ENCODE results near the gene CTTNBP2.
"Not testable (repeated sequence)": the region's sequence is repeated elsewhere in the genome, so short reads cannot be mapped to it uniquely, and the experiment has no call there.

The CTTNBP2 gene

DNA sequence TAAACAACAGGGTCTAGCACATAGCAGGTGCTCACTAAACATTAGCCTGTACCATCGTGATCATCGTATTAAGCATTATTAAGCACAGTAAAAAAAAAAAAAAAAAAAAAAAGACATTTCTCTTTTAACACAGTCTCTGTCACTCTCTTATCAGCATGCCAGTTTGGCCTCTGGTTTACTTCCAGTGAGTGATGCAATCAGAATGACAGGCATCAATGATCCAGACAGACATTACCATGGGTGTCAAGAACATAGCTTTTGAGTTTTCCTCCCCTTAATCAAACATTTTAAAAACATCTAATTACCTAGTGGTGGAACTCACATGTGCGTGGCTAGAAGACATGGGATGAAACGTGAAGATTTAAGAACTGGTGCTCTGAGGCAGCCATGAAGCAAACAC, 115.8 kb downstream of the CTTNBP2 start:
- in situ Hi-C loops (cut with HindIII; ENCODE audit: low sequenced_read_pairs), result no loop called here

DNA sequence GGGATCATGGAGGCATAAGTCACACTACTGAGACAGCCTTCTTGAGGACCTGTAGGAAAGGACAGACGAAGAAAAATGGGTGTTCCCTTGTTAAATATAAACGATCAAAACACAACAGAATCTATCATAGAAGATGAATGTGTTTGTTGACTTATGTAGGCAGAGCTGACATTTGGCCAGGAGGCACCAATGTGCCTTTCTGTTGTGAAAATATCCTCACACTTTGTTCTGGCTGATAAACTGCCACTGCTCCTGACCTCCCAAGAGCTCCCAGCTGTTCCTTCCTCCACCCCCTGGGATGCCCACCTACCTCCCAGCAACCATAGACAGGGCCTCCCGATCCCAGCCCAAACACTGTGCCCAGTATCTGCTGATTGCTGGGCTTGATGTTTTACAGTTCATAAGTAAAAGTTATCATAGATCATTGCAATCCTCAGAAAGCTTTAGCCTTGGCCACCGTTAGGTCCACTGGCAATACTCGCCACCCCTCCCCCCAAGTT, 116.6 kb downstream of the CTTNBP2 start:
- in situ Hi-C loops (cut with HindIII; ENCODE audit: low sequenced_read_pairs), result no loop called here

- in situ Hi-C loops (cut with HindIII; ENCODE audit: low sequenced_read_pairs), result no loop called here
These were observed 118.1 kb downstream of the CTTNBP2 start for GRCh38 chr7:117755136-117755535.

GRCh38 chr7:117751775-117752174, 121.5 kb downstream of the CTTNBP2 start:
- in situ Hi-C loops (cut with HindIII; ENCODE audit: low sequenced_read_pairs), result no loop called here

GRCh38 chr7:117750612-117751563, 122.4 kb downstream of the CTTNBP2 start:
- in situ Hi-C loops (cut with HindIII; ENCODE audit: low sequenced_read_pairs), result no loop called here

DNA sequence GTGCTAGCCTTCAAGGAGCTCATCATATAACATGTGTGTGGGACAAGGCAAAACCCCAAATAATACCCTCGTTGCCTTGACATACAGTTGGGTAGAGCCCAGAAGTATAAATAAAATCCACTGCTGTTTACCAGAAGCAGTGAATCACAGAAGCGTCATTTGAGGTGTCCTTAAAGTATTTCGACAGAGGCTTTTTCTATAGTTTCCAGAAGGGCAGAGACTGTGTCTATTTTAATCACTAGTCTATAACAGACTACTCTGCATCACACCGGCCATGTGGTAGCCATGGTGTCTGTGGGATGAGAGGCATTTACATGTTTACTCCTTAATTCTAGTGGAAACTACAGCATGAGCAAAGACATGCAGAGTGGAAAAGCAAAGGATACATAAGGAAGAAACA, 131.3 kb downstream of the CTTNBP2 start:
- in situ Hi-C loops (cut with HindIII; ENCODE audit: low sequenced_read_pairs), result no loop called here

GRCh38 chr7:117739085-117739484, 134.2 kb downstream of the CTTNBP2 start:
- in situ Hi-C loops (cut with HindIII; ENCODE audit: low sequenced_read_pairs), result no loop called here

GRCh38 chr7:117737926-117738325, 135.3 kb downstream of the CTTNBP2 start:
- in situ Hi-C loops (cut with HindIII; ENCODE audit: low sequenced_read_pairs), result no loop called here

- in situ Hi-C loops (cut with HindIII; ENCODE audit: low sequenced_read_pairs), result no loop called here
These were observed 141.8 kb downstream of the CTTNBP2 start for GRCh38 chr7:117731455-117731854.

DNA sequence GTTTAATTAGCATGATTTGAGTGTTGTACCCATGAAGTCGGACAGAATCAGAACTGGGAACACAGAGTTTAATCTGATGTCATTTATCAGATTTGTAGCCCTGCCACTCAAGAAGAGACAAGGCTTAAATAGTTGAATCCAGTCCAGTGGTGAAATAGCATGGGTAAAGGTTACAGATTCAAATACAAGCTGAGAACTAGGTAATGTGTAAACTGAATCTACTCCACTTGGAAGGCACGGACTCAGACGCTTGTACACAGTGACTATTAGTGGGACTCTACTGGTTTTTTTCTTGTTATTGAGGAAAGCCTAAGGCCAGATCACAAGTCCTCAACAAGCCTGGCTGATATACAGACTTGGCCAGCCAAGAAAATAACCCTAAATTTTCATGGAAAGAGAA, 142.9 kb downstream of the CTTNBP2 start:
- in situ Hi-C loops (cut with HindIII; ENCODE audit: low sequenced_read_pairs), result no loop called here

- in situ Hi-C loops (cut with HindIII; ENCODE audit: low sequenced_read_pairs), result no loop called here
These were observed 144.2 kb downstream of the CTTNBP2 start for GRCh38 chr7:117728890-117729624.

DNA sequence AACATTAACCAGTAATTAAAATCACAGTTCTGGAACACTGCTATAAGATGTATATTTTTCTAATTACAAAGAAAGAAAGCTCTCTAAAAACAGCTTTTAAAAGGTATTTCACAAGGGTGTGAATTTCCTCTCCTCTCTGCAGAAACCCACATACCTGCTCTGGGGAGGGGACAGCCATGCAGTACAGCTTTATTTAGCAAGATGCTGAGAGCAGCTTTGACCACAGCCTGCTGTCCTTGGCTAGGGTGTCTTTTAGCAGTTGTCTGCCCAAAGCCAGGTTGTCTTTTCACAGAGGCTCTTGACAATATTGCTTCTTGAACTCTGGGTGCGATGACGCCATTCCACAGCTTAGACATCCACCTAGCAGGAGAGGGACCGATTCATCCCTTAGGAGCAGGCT, 148.3 kb downstream of the CTTNBP2 start:
- in situ Hi-C loops (cut with HindIII; ENCODE audit: low sequenced_read_pairs), result no loop called here

- in situ Hi-C loops (cut with HindIII; ENCODE audit: low sequenced_read_pairs), result no loop called here
These were observed 153.9 kb downstream of the CTTNBP2 start for GRCh38 chr7:117719377-117719776.

DNA sequence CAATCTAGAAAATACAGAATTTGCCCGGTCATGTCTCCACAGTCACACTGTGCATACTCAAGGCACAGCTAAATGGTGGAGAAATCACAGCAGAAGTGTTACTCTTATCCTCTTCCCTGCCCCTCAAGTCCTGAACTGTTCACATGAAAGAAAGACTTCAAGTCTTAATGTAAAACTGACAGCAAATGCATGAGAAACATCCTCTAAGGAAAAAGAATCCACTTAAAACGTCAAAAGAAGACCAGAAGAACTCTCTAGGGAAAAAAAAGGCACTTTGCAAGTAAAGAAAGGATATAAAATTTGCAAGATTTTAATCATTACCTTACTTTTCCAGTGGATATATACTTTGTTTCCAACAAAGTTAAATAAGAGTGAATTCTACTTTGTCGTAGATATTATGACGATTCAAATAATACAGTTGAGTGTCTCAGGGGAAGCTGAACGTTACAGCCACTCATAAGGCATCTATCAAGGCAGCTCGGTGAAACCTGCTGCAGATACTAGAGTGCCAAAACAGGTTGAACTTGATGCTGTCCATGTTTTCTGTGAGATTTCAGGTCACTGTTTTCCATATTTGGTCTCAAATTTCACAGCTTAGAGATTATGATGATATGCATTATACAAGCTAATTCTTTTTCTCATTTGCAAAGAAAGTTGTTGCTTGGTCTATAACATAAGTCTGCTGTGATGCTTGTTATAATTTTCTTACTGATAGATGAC, 155.0 kb downstream of the CTTNBP2 start:
- in situ Hi-C loops (cut with HindIII; ENCODE audit: low sequenced_read_pairs), result no loop called here

- in situ Hi-C loops (cut with HindIII; ENCODE audit: low sequenced_read_pairs), result no loop called here
These were observed 155.9 kb downstream of the CTTNBP2 start for GRCh38 chr7:117717357-117717756.

- in situ Hi-C loops (cut with HindIII; ENCODE audit: low sequenced_read_pairs), result no loop called here
These were observed 156.4 kb downstream of the CTTNBP2 start for GRCh38 chr7:117716707-117717299.

- in situ Hi-C loops (cut with HindIII; ENCODE audit: low sequenced_read_pairs), result no loop called here
These were observed 157.3 kb downstream of the CTTNBP2 start for GRCh38 chr7:117715784-117716445.

GRCh38 chr7:117711556-117711955, 161.7 kb downstream of the CTTNBP2 start:
- in situ Hi-C loops (cut with HindIII; ENCODE audit: low sequenced_read_pairs), result no loop called here

- in situ Hi-C loops (cut with HindIII; ENCODE audit: low sequenced_read_pairs), result not testable (repeated sequence)
These were observed 165.1 kb downstream of the CTTNBP2 start for GRCh38 chr7:117708173-117708572.

DNA sequence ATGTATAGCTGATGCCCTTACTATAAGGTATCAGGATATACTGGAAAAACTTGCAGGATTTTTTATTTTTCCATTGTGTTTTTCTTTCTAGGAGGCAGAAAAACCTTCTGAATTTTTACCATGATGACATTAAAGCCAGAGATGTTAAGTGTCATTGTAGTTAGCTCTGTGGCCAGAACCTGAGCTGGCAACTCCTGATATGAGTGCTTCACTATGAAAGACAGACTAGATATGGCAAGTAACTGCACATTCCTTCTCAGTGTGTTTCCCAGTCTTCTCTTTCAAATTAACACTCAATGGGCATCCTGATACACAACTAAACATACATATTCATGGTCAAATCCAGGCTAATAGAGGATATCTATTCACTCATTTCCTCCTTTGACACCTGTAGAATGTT, 166.2 kb downstream of the CTTNBP2 start:
- in situ Hi-C loops (cut with HindIII; ENCODE audit: low sequenced_read_pairs), result no loop called here
